ENCODE data around the gene FAM25A. TPM values are rescaled to one million over a fixed set of nuclear protein-coding genes. Genes with fewer than 3 reads are reported as not detected.
"Not testable (repeated sequence)": the region's sequence is repeated elsewhere in the genome, so short reads cannot be mapped to it uniquely, and the experiment has no call there.

FAM25A gene
- total RNA-seq, 4 donors from 2014 or later, result 57.1 to 371 (median 225) TPM

- no peaks in the 10 kb centered on the region for H3K27me3 ChIP-seq
- 90 to 97% methylated on average over 4 to 5 of the region's 5 CpGs for WGBS, 2 donors
- no peaks in the 10 kb centered on the region for H3K36me3 ChIP-seq
- intact Hi-C loops (cut with DNase I), result no loop called here
- H3K4me1 ChIP-seq, result peaks cover 5 to 78% (median 47%) of the 10 kb centered on the region in 3 donors
- no peak overlapping the region for H3K4me3 ChIP-seq
- H3K9me3 ChIP-seq, result no peaks in the 10 kb centered on the region
- DNase-seq, result no peak
- no peak overlapping the region for H3K27ac ChIP-seq
- no peak for TF ChIP-seq POLR2A (IDR thresholded peaks at IDR 0.05)
- no peak for TF ChIP-seq CTCF (IDR thresholded peaks at IDR 0.05)
Observed at GRCh38 chr10:86976362-86977056, 43.6 kb upstream of the FAM25A start.

- peaks cover 0 to 59% (median 33%) of the 10 kb centered on the region in 3 donors for H3K4me1 ChIP-seq
- H3K36me3 ChIP-seq; intact Hi-C loops (cut with DNase I); H3K9me3 ChIP-seq; H3K4me3 ChIP-seq; H3K27me3 ChIP-seq; DNase-seq: not testable (repeated sequence)
- peak overlapping the region; percentile 1 to 54 (median 44) for H3K27ac ChIP-seq
- 45 to 66% methylated on average over 3 of the region's 3 CpGs for WGBS, 2 donors
Observed at GRCh38 chr10:86978457-86978856, 41.6 kb upstream of the FAM25A start.

GRCh38 chr10:86979296-86979818 lies 40.7 kb upstream of the FAM25A start:
- H3K4me3 ChIP-seq, result no peak overlapping the region
- H3K9me3 ChIP-seq, result no peaks in the 10 kb centered on the region
- DNase-seq, result no peak
- H3K36me3 ChIP-seq, result no peaks in the 10 kb centered on the region
- TF ChIP-seq CTCF (IDR thresholded peaks at IDR 0.05), result no peak
- no peak for TF ChIP-seq POLR2A (IDR thresholded peaks at IDR 0.05)
- intact Hi-C loops (cut with DNase I), result no loop called here
- H3K4me1 ChIP-seq, result peaks cover 0 to 50% (median 30%) of the 10 kb centered on the region in 3 donors
- 69 to 76% methylated on average over 4 of the region's 4 CpGs for WGBS, 2 donors
- peak overlapping the region; percentile 13 to 84 (median 54) for H3K27ac ChIP-seq
- no peaks in the 10 kb centered on the region for H3K27me3 ChIP-seq

GRCh38 chr10:86979977-86980448 lies 40.1 kb upstream of the FAM25A start:
- Histone ChIP-seq H3K27ac (peak overlapping the region; percentile 13 to 84 (median 54)), H3K4me1 (peaks cover 0 to 43% (median 27%) of the 10 kb centered on the region in 3 donors), H3K9me3 (no peaks in the 10 kb centered on the region), H3K36me3 (no peaks in the 10 kb centered on the region), H3K27me3 (no peaks in the 10 kb centered on the region), H3K4me3 (no peak overlapping the region)
- TF ChIP-seq POLR2A (IDR thresholded peaks at IDR 0.05), result no peak
- intact Hi-C loops (cut with DNase I), result no loop called here
- no peak for DNase-seq
- WGBS, 2 donors, result 5 to 28% methylated on average over 3 of the region's 3 CpGs

- H3K9me3 ChIP-seq; DNase-seq; H3K4me3 ChIP-seq; H3K27me3 ChIP-seq; intact Hi-C loops (cut with DNase I); H3K36me3 ChIP-seq: not testable (repeated sequence)
- H3K27ac ChIP-seq, result peak overlapping the region in 3 of 4 donors; percentile 45 to 84 (median 62)
- H3K4me1 ChIP-seq, result peaks cover 0 to 39% (median 23%) of the 10 kb centered on the region in 3 donors
- WGBS, 2 donors, result 73% methylated on average over 5 to 6 of the region's 6 CpGs
Observed at GRCh38 chr10:86981020-86981419, 39.1 kb upstream of the FAM25A start.

- intact Hi-C loops (cut with DNase I), result no loop called here
- peaks cover 0 to 39% (median 23%) of the 10 kb centered on the region in 3 donors for H3K4me1 ChIP-seq
- H3K27ac ChIP-seq, result no peak overlapping the region
- H3K36me3 ChIP-seq, result no peaks in the 10 kb centered on the region
- no peaks in the 10 kb centered on the region for H3K27me3 ChIP-seq
- TF ChIP-seq POLR2A (IDR thresholded peaks at IDR 0.05) (no peak), CTCF (IDR thresholded peaks at IDR 0.05) (no peak)
- DNase-seq, result no peak
- H3K4me3 ChIP-seq, result no peak overlapping the region
- no peaks in the 10 kb centered on the region for H3K9me3 ChIP-seq
- 82 to 85% methylated on average over 5 of the region's 5 CpGs for WGBS, 2 donors
Observed at GRCh38 chr10:86981716-86982115, 38.4 kb upstream of the FAM25A start.

GRCh38 chr10:86984498-86984897 lies 35.6 kb upstream of the FAM25A start:
- intact Hi-C loops (cut with DNase I); H3K36me3 ChIP-seq; H3K27me3 ChIP-seq; H3K4me3 ChIP-seq; DNase-seq; H3K27ac ChIP-seq; H3K9me3 ChIP-seq: not testable (repeated sequence)
- H3K4me1 ChIP-seq, result peaks cover 0 to 25% (median 14%) of the 10 kb centered on the region in 3 donors
- 82 to 96% methylated on average over 4 of the region's 4 CpGs for WGBS, 2 donors

All from esophagus squamous epithelium (tissue), 5 donors.